GM13976 (cell line): ENCODE results near the gene PHOSPHO2.

Experiments
- DNase-seq: peaks from one replicate; pipeline ENCODE4 v3.0.0; 2012; ENCODE audit warnings: low spot score
- CTCF ChIP-seq: IDR thresholded peaks from 2 replicates; pipeline ENCODE4 v1.5.1; 2012; ENCODE audit warnings: borderline replicate concordance, mild to moderate bottlenecking; ENCODE audit not compliant: insufficient read depth; ENCODE audit errors: extremely low read depth, missing control alignments, control extremely low read depth
- in situ Hi-C: fragments of 300-500 bp; cut with MboI; formaldehyde crosslinking; loops from one replicate; pipeline ENCODE4 v1.12.0; 2022; ENCODE audit warnings: low sequenced_read_pairs, mixed read lengths, inconsistent platforms; ENCODE audit not compliant: unreplicated experiment

PHOSPHO2 gene

DNA sequence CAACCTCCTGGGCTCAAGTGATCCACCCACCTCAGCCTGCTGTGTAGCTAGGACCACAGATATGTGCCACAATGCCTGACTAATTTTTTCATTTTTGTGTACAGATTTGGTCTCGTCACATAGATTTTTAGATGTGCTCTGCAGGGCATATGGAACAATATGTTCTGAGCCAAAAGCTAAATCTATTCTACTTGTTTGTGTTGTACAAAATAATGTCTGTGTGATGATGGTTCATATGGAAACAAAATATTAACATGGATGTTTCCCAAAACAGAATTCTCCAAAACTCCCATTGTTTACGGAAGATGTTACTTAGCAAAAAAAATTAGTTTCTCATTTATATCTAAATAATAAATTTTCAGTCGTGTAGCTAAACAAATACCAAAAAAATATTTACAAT is 26.7 kb downstream of the PHOSPHO2 start:
- in situ Hi-C loops, result no loop called here
- DNase-seq, result no peak
- no peak for TF ChIP-seq CTCF

- TF ChIP-seq CTCF, result no peak
- in situ Hi-C loops, result no loop called here
- DNase-seq, result no peak
These were observed 32.8 kb downstream of the PHOSPHO2 start for GRCh38 chr2:169727065-169727464.

DNA sequence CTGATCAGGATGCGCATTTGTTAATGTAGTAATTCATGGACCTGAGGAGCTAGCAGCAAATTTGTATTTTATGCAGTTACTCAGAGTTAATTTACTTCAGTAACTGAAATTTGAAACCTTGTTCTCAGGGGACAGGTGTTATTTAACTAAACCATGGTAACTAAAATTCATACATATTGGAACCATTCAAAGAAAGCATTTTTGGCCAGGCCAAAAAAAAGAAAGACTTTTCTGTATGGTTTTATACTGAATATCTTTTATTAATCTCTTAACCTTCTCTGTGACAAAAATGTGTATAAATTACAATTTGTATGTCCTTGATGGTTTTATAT is 35.0 kb downstream of the PHOSPHO2 start:
- TF ChIP-seq CTCF, result no peak
- in situ Hi-C loops, result no loop called here
- DNase-seq, result no peak

DNA sequence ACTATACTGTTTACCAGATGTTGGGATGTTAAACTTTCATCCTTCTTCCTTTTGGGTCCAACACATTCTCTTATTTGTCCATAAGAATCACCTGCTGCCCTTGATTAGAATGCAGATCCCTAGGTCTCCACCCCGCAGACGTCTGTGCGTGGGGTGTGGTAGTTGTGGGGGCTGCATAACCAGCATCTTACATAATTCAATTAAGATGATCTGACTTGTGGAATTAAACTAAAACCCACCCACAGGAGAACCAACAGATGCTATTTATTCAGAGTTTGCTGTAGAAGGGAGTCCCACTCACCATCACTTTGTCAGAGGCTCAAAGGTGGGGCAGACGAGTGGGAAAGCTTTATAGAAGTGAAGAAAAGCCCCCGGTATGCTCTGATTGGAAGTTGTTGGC is 37.8 kb downstream of the PHOSPHO2 start:
- in situ Hi-C loops, result no loop called here
- DNase-seq, result no peak
- TF ChIP-seq CTCF, result no peak

GRCh38 chr2:169732583-169733358 is 38.5 kb downstream of the PHOSPHO2 start:
- in situ Hi-C loops, result no loop called here
- TF ChIP-seq CTCF, result no peak
- no peak for DNase-seq

DNA sequence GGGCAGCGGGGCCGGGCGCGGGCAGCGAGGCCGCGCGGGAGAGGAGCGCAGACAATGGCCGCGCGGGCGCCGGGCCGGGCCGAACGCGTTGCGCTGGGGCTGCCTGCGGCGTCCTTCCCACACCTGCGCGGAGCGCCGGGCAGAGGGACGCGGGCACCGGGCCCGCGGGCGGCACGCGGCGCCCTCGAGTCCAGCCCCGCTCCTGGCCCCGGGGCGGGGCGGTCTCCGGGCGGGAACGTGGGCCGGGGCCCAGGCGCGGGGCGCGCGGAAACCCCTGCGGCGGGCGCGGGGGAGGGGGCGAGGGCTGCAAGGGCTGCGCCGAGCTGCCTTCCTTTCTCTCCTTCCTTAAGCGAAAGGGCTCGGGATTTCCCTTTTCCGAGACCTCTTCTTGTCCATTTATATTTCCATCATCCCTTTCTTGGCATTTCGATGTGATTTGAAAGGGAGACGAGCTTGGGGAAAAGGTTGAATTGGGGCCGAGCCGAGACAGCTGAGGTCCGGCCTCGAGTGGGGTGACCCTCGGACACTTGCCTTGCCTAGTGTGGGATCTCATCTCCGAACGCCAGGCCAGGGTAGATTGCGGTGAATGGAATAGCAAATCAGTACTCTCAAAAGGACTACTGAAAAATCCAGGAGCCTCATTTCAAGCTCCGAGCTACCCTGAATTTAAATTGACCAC is 40.0 kb downstream of the PHOSPHO2 start:
- in situ Hi-C loops, result no loop called here
- TF ChIP-seq CTCF, result no peak
- DNase-seq, result peak; percentile 59
